Common myeloid progenitor, CD34-positive (primary cell): ENCODE results near the gene IPO13.
A peak's percentile ranks its signal among the peaks of the same experiment; 100 is the strongest.

Source experiments
- CTCF ChIA-PET: fragments of 350-600 bp; sonication (Branson Sonifier 250); formaldehyde crosslinking; loops from one replicate; lab custom pipeline; 2021; ENCODE audit warnings: antibody characterized with exemption; lab: Charles Lee
- POLR2A ChIA-PET: fragments of 350-600 bp; sonication (Branson Sonifier 250); formaldehyde crosslinking; loops from one replicate; lab custom pipeline; 2021; ENCODE audit warnings: antibody characterized with exemption; lab: Charles Lee
- DNase-seq, 3 donors: peaks; one replicate each; pipeline versions ENCODE4 v3.0.0 to v3.0.0-alpha.2; 2013
- H3K27ac ChIP-seq, 2 experiments: 1 replicate in 1 of 2; 2 replicates in 1 of 2; pipeline ENCODE4 v1.7.0; 2013; ENCODE audit warnings: inconsistent platforms in 2 of 2, low read length in 2 of 2, mild to moderate bottlenecking in 2 of 2, low read depth in 1 of 2, moderate library complexity in 1 of 2; ENCODE audit not compliant: severe bottlenecking in 2 of 2, insufficient read depth in 1 of 2, poor library complexity in 1 of 2
- H3K27me3 ChIP-seq, 5 experiments: replicated peaks in 2 of 5; 1 replicate in 3 of 5; 2 replicates in 2 of 5; pipeline versions ENCODE4 v1.6.1 to v1.7.0; 2013; ENCODE audit warnings: low read length in 4 of 5, mild to moderate bottlenecking in 2 of 5, moderate library complexity in 2 of 5, inconsistent platforms in 1 of 5; ENCODE audit not compliant: insufficient read depth in 5 of 5, control insufficient read depth in 4 of 5
- H3K36me3 ChIP-seq, 4 experiments: 1 replicate in 2 of 4; 2 replicates in 2 of 4; pipeline versions ENCODE4 v1.6.1 to v1.7.0; 2013; ENCODE audit warnings: low read length in 3 of 4, control low read depth in 1 of 4, mild to moderate bottlenecking in 1 of 4; ENCODE audit not compliant: control insufficient read depth in 4 of 4, insufficient read depth in 4 of 4
- H3K4me1 ChIP-seq, 4 experiments: 1 replicate in 3 of 4; 2 replicates in 1 of 4; pipeline versions ENCODE4 v1.6.1 to v1.7.1; 2013; ENCODE audit warnings: low read length in 3 of 4, mild to moderate bottlenecking in 3 of 4, control low read depth in 1 of 4, inconsistent platforms in 1 of 4, moderate library complexity in 1 of 4; ENCODE audit not compliant: control insufficient read depth in 4 of 4, insufficient read depth in 4 of 4; ENCODE audit errors: control extremely low read depth in 1 of 4
- H3K4me3 ChIP-seq, 7 experiments: 1 replicate in 4 of 7; 2 replicates in 3 of 7; pipeline versions ENCODE4 v1.5.1 to v1.7.0; 2013; ENCODE audit warnings: mild to moderate bottlenecking in 7 of 7, low read length in 6 of 7, moderate library complexity in 6 of 7, inconsistent platforms in 2 of 7, low read depth in 2 of 7, control low read depth in 1 of 7; ENCODE audit not compliant: insufficient read depth in 4 of 7, control insufficient read depth in 1 of 7; ENCODE audit errors: extremely low read depth in 1 of 7
- H3K9me3 ChIP-seq, 5 experiments: 1 replicate in 4 of 5; 2 replicates in 1 of 5; pipeline versions ENCODE4 v1.6.1 to v1.7.1; 2013; ENCODE audit warnings: low read length in 4 of 5, mild to moderate bottlenecking in 2 of 5, inconsistent platforms in 1 of 5, low read depth in 1 of 5, moderate library complexity in 1 of 5; ENCODE audit not compliant: control insufficient read depth in 4 of 5, insufficient read depth in 2 of 5; ENCODE audit errors: control extremely low read depth in 1 of 5
- WGBS: methylation state at CpG from one replicate; pipeline ENCODE4 v1.1.5; 2013; ENCODE audit not compliant: insufficient coverage; 5-methylcytosine and 5-hydroxymethylcytosine counted together

The IPO13 gene

GRCh38 chr1:43934101-43934985, 12.4 kb upstream of the IPO13 start:
- H3K27ac ChIP-seq, result no peak overlapping the region
- WGBS, result 23% methylated on average over 12 of the region's 13 CpGs
- peaks cover 0 to 37% (median 25%) of the 10 kb centered on the region in 4 experiments for H3K4me1 ChIP-seq
- H3K27me3 ChIP-seq, result peaks cover 0 to 26% (median 3%) of the 10 kb centered on the region in 5 experiments
- CTCF ChIA-PET, result interaction anchor here (0.6 to 8.3 kb wide), 53 partner anchors 8 to 407 kb away, joined by 3 to 247 read pairs (median 5); partner anchors contain the start of genes ATP6V0B, IPO13, KDM4A and PTPRF
- peak; percentile 42 to 68 (median 63) for DNase-seq
- POLR2A ChIA-PET, result interaction anchor here (1.2 to 1.4 kb wide), 2 partner anchors 13 to 171 kb away, joined by 5 read pairs; partner anchors contain the start of gene IPO13
- H3K36me3 ChIP-seq, result peaks cover 0 to 9% (median 4%) of the 10 kb centered on the region in 4 experiments
- H3K9me3 ChIP-seq, result no peaks in the 10 kb centered on the region
- H3K4me3 ChIP-seq, result peak overlapping the region in 3 of 7 experiments; percentile 62 to 69 (median 63)

- Histone ChIP-seq H3K27ac (no peak overlapping the region), H3K36me3 (peaks cover 0 to 4% (median 2%) of the 10 kb centered on the region in 4 experiments), H3K4me1 (peaks cover 0 to 37% (median 25%) of the 10 kb centered on the region in 4 experiments), H3K27me3 (peaks cover 0 to 26% (median 3%) of the 10 kb centered on the region in 5 experiments), H3K9me3 (no peaks in the 10 kb centered on the region), H3K4me3 (no peak overlapping the region)
- DNase-seq, result no peak
- ChIA-PET CTCF (interaction anchor here (0.6 to 8.3 kb wide), 52 partner anchors 9 to 407 kb away, joined by 3 to 247 read pairs (median 5); partner anchors contain the start of genes IPO13, KDM4A, PTPRF and ST3GAL3), POLR2A (interaction anchor here (1.2 to 1.4 kb wide), 2 partner anchors 12 to 172 kb away, joined by 5 read pairs; partner anchors contain the start of gene IPO13)
- WGBS, result 58% methylated on average over 2 of the region's 5 CpGs
These were observed 11.8 kb upstream of the IPO13 start for GRCh38 chr1:43934986-43935324.

GRCh38 chr1:43935711-43936427, 10.9 kb upstream of the IPO13 start:
- DNase-seq, result no peak
- H3K36me3 ChIP-seq, result no peaks in the 10 kb centered on the region
- 7% methylated on average over 23 of the region's 48 CpGs for WGBS
- H3K27ac ChIP-seq, result no peak overlapping the region
- H3K9me3 ChIP-seq, result no peaks in the 10 kb centered on the region
- POLR2A ChIA-PET, result interaction anchor here (1.2 kb wide), 1 partner anchor 172 kb away, joined by 5 read pairs; no protein-coding TSS in a partner anchor
- peaks cover 0 to 26% (median 3%) of the 10 kb centered on the region in 5 experiments for H3K27me3 ChIP-seq
- CTCF ChIA-PET, result interaction anchor here (0.8 to 8.3 kb wide), 25 partner anchors 11 to 406 kb away, joined by 3 to 247 read pairs (median 7); partner anchors contain the start of genes IPO13, PTPRF and ST3GAL3
- H3K4me1 ChIP-seq, result peaks cover 0 to 37% (median 25%) of the 10 kb centered on the region in 4 experiments
- H3K4me3 ChIP-seq, result peak overlapping the region; percentile 13 to 79 (median 41)

- 14% methylated on average over 46 of the region's 56 CpGs for WGBS
- Histone ChIP-seq H3K4me1 (peaks cover 0 to 37% (median 25%) of the 10 kb centered on the region in 4 experiments), H3K4me3 (peak overlapping the region; percentile 9 to 79 (median 42)), H3K36me3 (no peaks in the 10 kb centered on the region), H3K27ac (no peak overlapping the region), H3K9me3 (no peaks in the 10 kb centered on the region), H3K27me3 (peaks cover 0 to 26% (median 3%) of the 10 kb centered on the region in 5 experiments)
- DNase-seq, result peak; percentile 25 to 76 (median 62)
- ChIA-PET POLR2A (interaction anchor here (0.9 kb wide), 1 partner anchor 10 kb away, joined by 3 read pairs; the partner anchor contains the start of gene IPO13), CTCF (interaction anchor here (0.8 to 8.3 kb wide), 4 partner anchors 10 to 172 kb away, joined by 3 to 247 read pairs (median 74); partner anchors contain the start of gene IPO13)
These were observed 10.2 kb upstream of the IPO13 start for GRCh38 chr1:43936431-43937151.

- Histone ChIP-seq H3K9me3 (no peaks in the 10 kb centered on the region), H3K36me3 (peaks cover 0 to 3% (median 0%) of the 10 kb centered on the region in 4 experiments), H3K4me1 (peaks cover 0 to 37% (median 25%) of the 10 kb centered on the region in 4 experiments), H3K27ac (no peak overlapping the region), H3K27me3 (peaks cover 0 to 26% (median 3%) of the 10 kb centered on the region in 5 experiments), H3K4me3 (no peak overlapping the region)
- ChIA-PET CTCF (interaction anchor here (0.5 to 6.0 kb wide), 4 partner anchors 10 to 173 kb away, joined by 3 to 120 read pairs (median 15); partner anchors contain the start of gene IPO13), POLR2A (interaction anchor here (0.9 kb wide), 1 partner anchor 10 kb away, joined by 3 read pairs; the partner anchor contains the start of gene IPO13)
- no peak for DNase-seq
- WGBS, result 85% methylated on average over 6 of the region's 8 CpGs
These were observed 9.4 kb upstream of the IPO13 start for GRCh38 chr1:43937179-43937865.
